ENCODE data around the gene C2orf74.

The C2orf74 gene

GRCh38 chr2:61178603-61179545 is 16.9 kb downstream of the C2orf74 start:
- H3K4me3 ChIP-seq (ENCODE audit: low read depth, low read length) = no peak overlapping the region
- no peak for DNase-seq (ENCODE audit: low read depth)
- no peak for TF ChIP-seq CTCF (IDR thresholded peaks at IDR 0.05; ENCODE audit: control insufficient read depth, extremely low read depth, insufficient read depth)

GRCh38 chr2:61179701-61180639 is 18.0 kb downstream of the C2orf74 start:
- no peak overlapping the region for H3K4me3 ChIP-seq (ENCODE audit: low read depth, low read length)
- DNase-seq (ENCODE audit: low read depth) = no peak

GRCh38 chr2:61180686-61181085 is 18.7 kb downstream of the C2orf74 start:
- DNase-seq (ENCODE audit: low read depth) = no peak
- TF ChIP-seq CTCF (IDR thresholded peaks at IDR 0.05; ENCODE audit: control insufficient read depth, extremely low read depth, insufficient read depth) = no peak
- no peak overlapping the region for H3K4me3 ChIP-seq (ENCODE audit: low read depth, low read length)

More at GRCh38 chr2:61179701-61180639, 18.0 kb downstream of the C2orf74 start:
- no peak for TF ChIP-seq CTCF (IDR thresholded peaks at IDR 0.05; ENCODE audit: control insufficient read depth, extremely low read depth, insufficient read depth)

- TF ChIP-seq CTCF (IDR thresholded peaks at IDR 0.05; ENCODE audit: control insufficient read depth, extremely low read depth, insufficient read depth) = no peak
- H3K4me3 ChIP-seq (ENCODE audit: low read depth, low read length) = no peak overlapping the region
These were observed 19.5 kb downstream of the C2orf74 start for GRCh38 chr2:61181382-61182058.

GRCh38 chr2:61182059-61182383 is 20.0 kb downstream of the C2orf74 start:
- H3K4me3 ChIP-seq (ENCODE audit: low read depth, low read length) = no peak overlapping the region
- no peak for DNase-seq (ENCODE audit: low read depth)
- no peak for TF ChIP-seq CTCF (IDR thresholded peaks at IDR 0.05; ENCODE audit: control insufficient read depth, extremely low read depth, insufficient read depth)

More at GRCh38 chr2:61181382-61182058, 19.5 kb downstream of the C2orf74 start:
- no peak for DNase-seq (ENCODE audit: low read depth)

- no peak overlapping the region for H3K4me3 ChIP-seq (ENCODE audit: low read depth, low read length)
- TF ChIP-seq CTCF (IDR thresholded peaks at IDR 0.05; ENCODE audit: control insufficient read depth, extremely low read depth, insufficient read depth) = no peak
- no peak for DNase-seq (ENCODE audit: low read depth)
These were observed 21.8 kb downstream of the C2orf74 start for GRCh38 chr2:61183795-61184194.
